DND-41 (cell line): Measurements from ENCODE around the gene AVP.

Experiments
- ATAC-seq: fragments of 200-7000 bp; cut with Tn5 transposase; 3 replicates; pipeline ENCODE4 v1.9.1; 2021; ENCODE audit warnings: low read depth; ENCODE audit not compliant: insufficient read depth
- DNase-seq: peaks from one replicate; pipeline ENCODE4 v3.0.0-alpha.2; 2020
- H2AFZ ChIP-seq: 2 replicates; pipeline ENCODE4 v1.6.0; 2012; ENCODE audit warnings: low read depth, low read length
- H3K27ac ChIP-seq: 2 replicates; pipeline ENCODE4 v1.5.1; 2012; ENCODE audit warnings: low read length, inconsistent platforms
- H3K27me3 ChIP-seq: fragments of 200-600 bp; sonication (generic); 2 replicates; pipeline ENCODE4 v1.6.0; 2012; ENCODE audit warnings: low read length, mild to moderate bottlenecking, inconsistent platforms; ENCODE audit not compliant: insufficient read depth, poor library complexity
- H3K36me3 ChIP-seq: 2 replicates; pipeline ENCODE4 v1.5.1; 2012; ENCODE audit warnings: low read length, inconsistent platforms; ENCODE audit not compliant: insufficient read depth
- H3K4me1 ChIP-seq: 2 replicates; pipeline ENCODE4 v1.5.1; 2012; ENCODE audit warnings: mild to moderate bottlenecking, low read length; ENCODE audit not compliant: insufficient read depth
- H3K4me2 ChIP-seq: 2 replicates; pipeline ENCODE4 v1.6.0; 2012; ENCODE audit warnings: mild to moderate bottlenecking, moderate library complexity, low read length, inconsistent platforms; ENCODE audit not compliant: insufficient read depth
- H3K4me3 ChIP-seq, 2 experiments: fragments of 200-600 bp in 1 of 2; shearing (Covaris generic) in 1 of 2; 2 replicates each; pipeline ENCODE4 v1.5.1; 2012 to 2016; ENCODE audit warnings: inconsistent platforms in 2 of 2, low read length in 2 of 2, mild to moderate bottlenecking in 2 of 2, low read depth in 1 of 2, moderate library complexity in 1 of 2
- H3K79me2 ChIP-seq: 2 replicates; pipeline ENCODE4 v1.6.0; 2012; ENCODE audit warnings: low read length, inconsistent platforms; ENCODE audit not compliant: insufficient read depth
- H3K9ac ChIP-seq: 2 replicates; pipeline ENCODE4 v1.6.0; 2012; ENCODE audit warnings: low read depth, mild to moderate bottlenecking, inconsistent platforms, low read length, moderate library complexity
- H3K9me3 ChIP-seq: 2 replicates; pipeline ENCODE4 v1.5.1; 2012; ENCODE audit warnings: low read length, moderate library complexity, mild to moderate bottlenecking, inconsistent platforms; ENCODE audit not compliant: insufficient read depth, severe bottlenecking
- H4K20me1 ChIP-seq: 2 replicates; pipeline ENCODE4 v1.6.0; 2012; ENCODE audit warnings: low read length; ENCODE audit not compliant: insufficient read depth
- CTCF ChIP-seq: IDR thresholded peaks from 2 replicates; pipeline ENCODE4 v1.5.1; 2012; ENCODE audit warnings: borderline replicate concordance, low read length, moderate library complexity, mild to moderate bottlenecking; ENCODE audit not compliant: poor library complexity, severe bottlenecking; ENCODE audit errors: extremely low read depth
- EZH2 ChIP-seq: IDR thresholded peaks from 3 replicates; pipeline ENCODE4 v1.6.1; 2012; ENCODE audit warnings: borderline replicate concordance, low read depth, mild to moderate bottlenecking, moderate library complexity, low read length, inconsistent platforms; ENCODE audit not compliant: severe bottlenecking

AVP gene, protein sequence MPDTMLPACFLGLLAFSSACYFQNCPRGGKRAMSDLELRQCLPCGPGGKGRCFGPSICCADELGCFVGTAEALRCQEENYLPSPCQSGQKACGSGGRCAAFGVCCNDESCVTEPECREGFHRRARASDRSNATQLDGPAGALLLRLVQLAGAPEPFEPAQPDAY

GRCh38 chr20:3084283-3084985 is at the start of gene AVP:
TSS of gene AVP (minus strand) at chr20:3084724. CDS start at chr20:3084674, 50 bp downstream.
- TF ChIP-seq CTCF, result no peak
- no peak for TF ChIP-seq EZH2
- Histone ChIP-seq H2AFZ (no peak within 1 kb of the TSS), H3K4me3 (no peak within 1 kb of the TSS), H3K79me2 (no peaks in the 10 kb centered on the region), H3K4me1 (no peaks in the 10 kb centered on the region), H3K36me3 (no peaks in the 10 kb centered on the region), H3K4me2 (no peak within 1 kb of the TSS), H3K9me3 (no peaks in the 10 kb centered on the region), H3K27ac (no peak within 1 kb of the TSS), H3K27me3 (no peaks in the 10 kb centered on the region), H4K20me1 (no peaks in the 10 kb centered on the region; the same call in none of the 2 replicates), H3K9ac (no peak within 1 kb of the TSS)
- no peak for DNase-seq
- ATAC-seq, result no peak

GRCh38 chr20:3134151-3134550 is 49.6 kb upstream of the AVP start:
- H4K20me1 ChIP-seq, result no peaks in the 10 kb centered on the region

DNA sequence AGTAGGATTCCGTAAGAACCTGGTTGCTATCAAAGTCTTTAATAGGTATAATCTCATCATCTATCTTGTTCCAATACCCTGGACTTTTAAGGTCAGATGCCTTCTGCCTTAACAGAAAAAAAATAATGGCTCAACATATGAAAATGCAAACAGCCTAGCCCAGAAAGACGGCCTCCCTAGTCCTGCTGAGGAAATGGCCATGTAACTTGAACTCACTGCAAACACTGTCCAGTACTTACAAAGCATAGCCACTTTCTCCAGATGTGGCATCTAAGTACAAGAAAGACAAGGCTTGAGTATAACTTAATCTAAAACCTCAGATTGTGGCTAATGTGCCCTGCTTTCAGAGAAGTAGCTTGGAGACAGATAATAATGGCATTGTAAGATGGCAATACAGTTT is 48.6 kb upstream of the AVP start:
- Histone ChIP-seq H4K20me1 (no peaks in the 10 kb centered on the region), H3K79me2 (0 out of 2 replicates have a peak, but pooled peaks cover 6% of the 10 kb centered on the region), H3K27ac (no peak overlapping the region), H3K27me3 (no peaks in the 10 kb centered on the region), H2AFZ (no peak overlapping the region), H3K4me3 (no peak overlapping the region), H3K9ac (no peak overlapping the region), H3K4me1 (no peaks in the 10 kb centered on the region), H3K4me2 (no peak overlapping the region), H3K9me3 (no peaks in the 10 kb centered on the region), H3K36me3 (no peaks in the 10 kb centered on the region)
- DNase-seq (no peak), ATAC-seq (no peak)
- TF ChIP-seq EZH2, result no peak

More at GRCh38 chr20:3134151-3134550, 49.6 kb upstream of the AVP start:
- no peak overlapping the region for H3K27ac ChIP-seq
- no peaks in the 10 kb centered on the region for H3K4me1 ChIP-seq
- no peak for TF ChIP-seq CTCF
- TF ChIP-seq EZH2, result no peak
- H3K27me3 ChIP-seq, result no peaks in the 10 kb centered on the region
- no peak overlapping the region for H3K9ac ChIP-seq
- H2AFZ ChIP-seq, result no peak overlapping the region
- H3K36me3 ChIP-seq, result no peaks in the 10 kb centered on the region
- no peaks in the 10 kb centered on the region for H3K9me3 ChIP-seq
- DNase-seq (no peak), ATAC-seq (no peak)
- H3K79me2 ChIP-seq, result peaks cover 10% of the 10 kb centered on the region; the same call in 1 of the 2 replicates
- no peak overlapping the region for H3K4me2 ChIP-seq
- H3K4me3 ChIP-seq, result no peak overlapping the region

DNA sequence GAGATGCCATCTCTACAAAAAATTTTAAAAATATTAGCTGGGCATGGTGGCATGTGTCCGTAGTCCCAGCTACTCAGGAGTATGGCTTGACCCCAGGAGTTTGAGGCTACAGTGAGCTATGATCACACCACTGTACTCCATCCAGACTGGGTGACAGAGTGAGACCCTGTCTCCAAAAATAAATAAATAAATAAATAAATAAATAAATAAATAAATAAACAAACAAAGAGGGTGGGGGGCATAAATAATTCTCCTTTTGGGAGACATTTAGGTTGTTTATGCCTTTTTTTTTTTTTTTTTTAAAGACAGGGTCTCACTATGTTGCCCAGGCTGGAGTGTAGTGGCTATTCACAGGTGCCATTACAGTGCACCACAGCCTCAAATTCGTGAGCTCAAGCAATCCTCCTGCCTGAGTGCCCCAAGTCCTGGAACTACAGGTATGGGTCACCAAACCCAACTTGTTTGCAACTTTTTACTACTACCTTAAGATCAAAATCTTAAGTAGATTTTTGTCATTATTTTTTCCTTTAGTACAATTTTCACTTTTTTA is 45.6 kb upstream of the AVP start:
- no peak overlapping the region for H3K4me2 ChIP-seq
- no peak overlapping the region for H3K9ac ChIP-seq
- no peak for DNase-seq
- no peak overlapping the region for H2AFZ ChIP-seq
- no peak for TF ChIP-seq CTCF
- no peak for TF ChIP-seq EZH2
- 0 out of 2 replicates have a peak, but pooled peaks cover 2% of the 10 kb centered on the region for H3K79me2 ChIP-seq
- H3K4me1 ChIP-seq, result no peaks in the 10 kb centered on the region
- no peaks in the 10 kb centered on the region for H3K36me3 ChIP-seq
- H3K4me3 ChIP-seq, result no peak overlapping the region
- no peak for ATAC-seq
- no peaks in the 10 kb centered on the region for H3K27me3 ChIP-seq
- H4K20me1 ChIP-seq, result no peaks in the 10 kb centered on the region
- no peak overlapping the region for H3K27ac ChIP-seq
- H3K9me3 ChIP-seq, result peaks cover 10% of the 10 kb centered on the region
